ENCODE measurements around the gene EFHC2. TPM values are rescaled to one million over a fixed set of nuclear protein-coding genes. Genes with fewer than 3 reads are reported as not detected.

Gene EFHC2
- total and polyA plus RNA-seq, 3 donors from 2014 or later = 8.2 to 17.3 (median 14.4) TPM

DNA sequence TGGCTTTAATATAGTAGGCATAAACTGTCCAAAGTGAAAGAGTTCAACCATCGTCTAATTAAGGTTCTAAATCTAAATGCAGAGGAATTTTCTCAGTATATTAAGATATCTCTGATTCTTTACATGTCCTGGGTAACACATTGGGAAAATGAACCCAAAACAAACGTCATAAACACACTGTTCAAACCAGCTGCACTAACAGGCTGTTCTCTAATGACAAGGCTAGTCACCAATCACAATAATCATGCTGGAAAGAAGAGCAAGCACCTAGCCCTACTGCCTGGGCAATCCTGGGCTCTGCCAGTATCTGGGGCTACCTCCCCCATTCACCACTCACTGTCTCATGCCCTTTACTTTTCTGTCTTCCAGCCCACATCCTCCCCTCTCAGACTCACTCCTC, 107.9 kb downstream of the EFHC2 start:
- Histone ChIP-seq H3K27me3 (no peaks in the 10 kb centered on the region), H3K4me1 (no peaks in the 10 kb centered on the region), H3K27ac (no peak overlapping the region), H3K36me3 (ENCODE audit: low read depth, missing control alignments) (no peaks in the 10 kb centered on the region), H3K9me3 (no peaks in the 10 kb centered on the region), H3K4me3 (no peak overlapping the region)
- 64 to 76% methylated on average over 2 of the region's 2 CpGs for WGBS, 2 donors
- no peak for DNase-seq
- no peak for TF ChIP-seq POLR2A (IDR thresholded peaks at IDR 0.05)
- TF ChIP-seq CTCF (IDR thresholded peaks at IDR 0.05) = no peak
- intact Hi-C loops (cut with DNase I; ENCODE audit: low total_unique reads) = no loop called here

DNA sequence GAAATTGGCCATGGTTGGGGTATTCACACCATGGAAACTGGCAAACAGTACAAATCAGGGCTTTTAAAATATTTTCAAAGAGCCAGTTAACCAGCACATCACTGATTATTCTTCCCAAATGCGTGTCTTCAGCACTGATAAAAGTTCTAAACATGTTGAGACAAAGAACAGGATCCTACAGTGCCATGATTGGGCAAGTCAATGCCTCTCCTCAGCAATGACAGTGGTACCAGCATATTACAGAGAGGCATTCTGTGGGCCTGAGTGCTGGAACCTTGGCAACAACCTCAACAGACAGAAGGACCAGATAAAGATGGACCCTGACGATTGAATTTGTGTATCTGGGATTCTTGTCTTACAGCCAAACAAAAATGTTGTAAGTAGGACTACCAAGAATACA, 108.9 kb downstream of the EFHC2 start:
- DNase-seq = no peak
- Histone ChIP-seq H3K9me3 (no peaks in the 10 kb centered on the region), H3K27ac (no peak overlapping the region), H3K36me3 (ENCODE audit: low read depth, missing control alignments) (no peaks in the 10 kb centered on the region), H3K4me1 (no peaks in the 10 kb centered on the region), H3K4me3 (no peak overlapping the region), H3K27me3 (no peaks in the 10 kb centered on the region)
- TF ChIP-seq CTCF (IDR thresholded peaks at IDR 0.05) (no peak), POLR2A (IDR thresholded peaks at IDR 0.05) (no peak)
- 50 to 72% methylated on average over 2 of the region's 2 CpGs for WGBS, 2 donors
- intact Hi-C loops (cut with DNase I; ENCODE audit: low total_unique reads) = no loop called here

- no peaks in the 10 kb centered on the region for H3K36me3 ChIP-seq (ENCODE audit: low read depth, missing control alignments)
- no peaks in the 10 kb centered on the region for H3K4me1 ChIP-seq
- H3K27me3 ChIP-seq = no peaks in the 10 kb centered on the region
- H3K9me3 ChIP-seq = no peaks in the 10 kb centered on the region
- intact Hi-C loops (cut with DNase I; ENCODE audit: low total_unique reads) = no loop called here
- no peak overlapping the region for H3K4me3 ChIP-seq
- no peak for TF ChIP-seq CTCF (IDR thresholded peaks at IDR 0.05)
- no peak for DNase-seq
- no peak overlapping the region for H3K27ac ChIP-seq
Observed at GRCh38 chrX:44234116-44234515, 109.4 kb downstream of the EFHC2 start.

- intact Hi-C loops (cut with DNase I; ENCODE audit: low total_unique reads) = no loop called here
- DNase-seq = no peak
Observed at GRCh38 chrX:44232081-44232480, 111.4 kb downstream of the EFHC2 start.

More at GRCh38 chrX:44232081-44232480, 111.4 kb downstream of the EFHC2 start:
- Histone ChIP-seq H3K36me3 (ENCODE audit: low read depth, missing control alignments) (no peaks in the 10 kb centered on the region), H3K27me3 (no peaks in the 10 kb centered on the region), H3K9me3 (no peaks in the 10 kb centered on the region), H3K27ac (no peak overlapping the region), H3K4me3 (no peak overlapping the region), H3K4me1 (no peaks in the 10 kb centered on the region)
- TF ChIP-seq POLR2A (IDR thresholded peaks at IDR 0.05) (no peak), CTCF (IDR thresholded peaks at IDR 0.05) (no peak)
- 90 to 98% methylated on average over 5 of the region's 5 CpGs for WGBS, 2 donors
